T follicular helper cell (primary cell): Measurements from ENCODE around the gene KBTBD4.
"Not testable (repeated sequence)": the region's sequence is repeated elsewhere in the genome, so short reads cannot be mapped to it uniquely, and the experiment has no call there.

ENCODE experiments used
- DNase-seq: peaks from one replicate; pipeline ENCODE4 v3.0.0-alpha.2; 2020; ENCODE audit warnings: low read depth

Gene KBTBD4

GRCh38 chr11:47526032-47526431, 52.7 kb downstream of the KBTBD4 start:
- not testable (repeated sequence) for DNase-seq

GRCh38 chr11:47524291-47524874, 54.4 kb downstream of the KBTBD4 start:
- peak; percentile 7 for DNase-seq

GRCh38 chr11:47523490-47524225, 55.1 kb downstream of the KBTBD4 start:
- DNase-seq: peak; percentile 30
